ENCODE measurements around the gene PMS1.
"Not testable (repeated sequence)": the region's sequence is repeated elsewhere in the genome, so short reads cannot be mapped to it uniquely, and the experiment has no call there.

Gene PMS1

DNA sequence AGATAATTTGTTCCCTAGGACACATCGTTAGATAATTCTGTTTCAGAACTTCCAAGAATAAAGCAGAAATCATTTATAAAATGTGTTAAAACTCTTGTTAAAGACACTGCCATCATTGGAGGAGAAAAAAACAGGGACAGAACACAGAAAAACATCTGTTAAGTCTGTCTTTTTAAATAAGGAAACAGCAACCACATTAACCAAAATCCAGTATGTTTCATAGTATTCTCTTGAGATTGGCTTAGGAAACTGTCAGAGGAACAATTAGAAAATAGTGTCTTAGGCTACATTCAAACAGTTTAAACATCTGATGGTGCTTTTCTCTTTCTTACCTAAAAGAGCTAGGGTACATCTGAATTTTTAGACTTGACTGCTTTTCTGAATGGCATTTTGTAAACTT is 81.6 kb downstream of the PMS1 start:
- DNase-seq (ENCODE audit: low read depth in 2 of 2): no peak

GRCh38 chr2:189866296-189866695 is 82.0 kb downstream of the PMS1 start:
- no peak for DNase-seq (ENCODE audit: low read depth in 2 of 2)

DNA sequence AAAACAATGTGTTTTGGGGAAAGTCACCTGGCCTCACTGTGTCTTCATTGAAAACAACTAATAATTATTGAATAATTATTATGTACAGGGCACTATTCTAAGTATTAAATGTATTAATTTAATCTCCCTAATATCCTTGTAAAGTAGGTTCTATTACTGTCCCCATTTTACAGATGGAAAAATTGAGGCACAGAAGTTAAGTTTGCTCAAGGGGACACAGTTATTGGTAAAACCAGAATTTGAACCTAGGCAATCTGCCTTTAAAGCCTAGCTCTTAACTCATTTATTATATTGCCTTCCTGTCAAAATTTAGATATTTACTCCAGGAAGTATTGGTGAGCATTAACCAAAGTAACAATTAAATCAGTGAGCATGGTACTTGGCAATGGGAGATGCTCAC is 84.6 kb downstream of the PMS1 start:
- DNase-seq (ENCODE audit: low read depth in 2 of 2): no peak

GRCh38 chr2:189870381-189871085 is 86.3 kb downstream of the PMS1 start:
- DNase-seq (ENCODE audit: low read depth in 2 of 2): no peak

DNA sequence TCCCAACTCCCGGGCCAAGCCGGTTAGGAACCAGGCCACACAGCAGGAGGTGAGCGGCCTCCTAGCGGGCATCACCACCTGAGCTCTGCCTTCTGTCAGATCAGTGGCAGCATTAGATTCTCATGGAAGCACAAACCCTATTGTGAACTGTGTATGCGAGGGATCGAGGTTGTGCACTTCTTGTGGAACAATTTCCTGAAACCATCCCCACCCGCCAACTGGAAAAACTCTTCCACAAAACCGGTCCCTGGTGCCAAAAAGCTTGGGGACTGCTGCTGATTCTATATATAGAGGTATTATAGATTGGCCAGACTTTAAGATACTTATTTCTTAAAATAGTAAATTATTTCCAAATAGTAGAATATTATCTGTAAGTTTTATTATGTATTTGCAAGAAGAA is 89.4 kb downstream of the PMS1 start:
- DNase-seq (ENCODE audit: low read depth in 2 of 2): no peak

DNA sequence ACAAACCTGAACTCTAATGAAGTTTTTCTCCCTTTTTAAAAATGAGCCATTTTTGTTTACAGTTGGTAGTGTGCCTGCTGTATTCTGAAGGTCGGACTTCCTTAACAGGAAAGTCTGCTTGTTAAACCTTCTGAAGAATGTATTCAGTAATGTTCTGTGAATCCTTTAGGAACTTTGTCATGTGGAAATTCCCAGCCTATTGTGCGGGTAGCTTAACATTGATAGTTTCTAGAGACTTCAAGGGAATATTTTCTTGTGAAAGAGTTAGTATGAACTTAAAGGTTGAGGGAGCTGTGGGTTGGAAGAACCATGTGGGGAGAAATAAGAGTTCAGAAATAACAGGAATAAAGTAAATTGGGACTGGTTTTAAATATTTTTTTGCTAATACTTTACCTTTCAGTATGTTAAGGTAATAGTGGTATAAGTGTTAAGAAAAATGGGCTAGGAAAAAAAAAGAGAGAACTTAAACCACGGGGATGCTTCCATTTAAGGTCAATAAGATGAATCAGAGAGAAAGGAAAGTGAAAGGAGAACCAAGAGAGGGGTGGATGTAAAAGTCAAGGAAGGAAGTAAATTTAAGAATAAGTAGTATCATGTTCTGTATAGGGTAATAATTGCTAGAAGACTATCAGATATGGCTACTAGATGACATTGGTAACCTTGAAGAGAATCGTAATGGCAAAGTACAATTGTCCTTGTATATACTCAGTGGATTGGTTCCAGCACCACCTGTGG is 90.5 kb downstream of the PMS1 start:
- DNase-seq (ENCODE audit: low read depth in 2 of 2): no peak

DNA sequence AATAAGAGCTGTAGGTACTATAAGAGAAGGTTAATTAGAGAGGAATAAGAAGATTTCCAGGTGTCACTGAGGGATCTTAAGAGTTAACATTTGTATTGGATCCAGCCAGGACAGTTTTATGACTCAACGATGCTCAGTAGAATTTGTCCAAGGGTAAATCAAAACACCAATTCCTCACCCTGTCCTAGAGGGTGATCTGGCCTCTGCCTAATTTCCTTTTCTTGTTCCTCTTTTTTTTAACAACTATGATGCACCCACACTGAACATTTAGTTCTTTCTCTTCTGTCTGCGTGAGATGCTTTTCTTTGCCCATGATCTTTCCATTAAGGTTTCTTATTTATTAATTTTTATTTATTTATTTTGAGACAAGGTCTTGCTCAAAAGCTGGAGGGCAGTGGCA is 92.0 kb downstream of the PMS1 start:
- DNase-seq (ENCODE audit: low read depth in 2 of 2): no peak

GRCh38 chr2:189879716-189880081 is 95.4 kb downstream of the PMS1 start:
- DNase-seq (ENCODE audit: low read depth in 2 of 2): no peak

DNA sequence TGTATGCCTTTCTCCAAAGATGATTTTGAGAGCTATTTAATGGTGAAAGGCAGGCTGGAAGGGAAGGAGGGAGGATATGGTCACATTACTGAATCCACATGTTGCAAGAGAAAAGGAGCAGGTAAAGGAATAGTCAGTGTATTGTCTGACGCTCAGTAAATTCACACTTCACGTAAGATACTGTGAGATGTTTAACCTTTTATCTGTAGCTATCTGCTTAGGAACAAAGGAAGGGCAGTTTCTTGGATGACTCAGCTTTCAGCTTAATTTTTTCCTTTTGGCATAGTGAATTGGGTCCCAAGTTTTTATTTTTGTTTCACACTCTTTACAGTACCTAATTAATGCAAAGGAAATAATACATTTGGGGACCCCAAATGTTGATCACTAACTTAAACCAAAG is 96.2 kb downstream of the PMS1 start:
- DNase-seq (ENCODE audit: low read depth in 2 of 2): no peak

GRCh38 chr2:189880832-189881492 is 96.7 kb downstream of the PMS1 start:
- DNase-seq (ENCODE audit: low read depth in 2 of 2): no peak

DNA sequence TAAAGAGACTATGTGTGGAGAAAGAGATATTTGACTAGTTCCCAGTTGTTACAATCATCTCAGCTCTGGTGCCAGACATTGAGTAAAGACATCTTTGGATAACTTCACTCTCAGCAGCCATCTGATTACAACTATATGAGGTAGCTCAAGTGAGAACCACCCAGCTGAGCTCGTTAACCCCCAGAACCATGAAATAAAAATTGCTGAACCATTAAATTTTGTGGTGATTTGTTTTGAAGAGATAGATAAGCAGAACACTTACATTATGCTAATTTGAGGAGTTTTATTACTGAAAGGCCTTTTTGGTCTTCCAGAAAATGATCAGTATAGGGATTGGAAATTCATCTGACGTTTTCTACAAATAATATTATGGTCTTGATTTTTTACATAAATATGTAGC is 101.1 kb downstream of the PMS1 start:
- DNase-seq (ENCODE audit: low read depth in 2 of 2): no peak

- DNase-seq (ENCODE audit: low read depth in 2 of 2): not testable (repeated sequence)
These were observed 108.5 kb downstream of the PMS1 start for GRCh38 chr2:189892546-189893294.

GRCh38 chr2:189896809-189897208 is 112.6 kb downstream of the PMS1 start:
- DNase-seq (ENCODE audit: low read depth in 2 of 2): no peak

DNA sequence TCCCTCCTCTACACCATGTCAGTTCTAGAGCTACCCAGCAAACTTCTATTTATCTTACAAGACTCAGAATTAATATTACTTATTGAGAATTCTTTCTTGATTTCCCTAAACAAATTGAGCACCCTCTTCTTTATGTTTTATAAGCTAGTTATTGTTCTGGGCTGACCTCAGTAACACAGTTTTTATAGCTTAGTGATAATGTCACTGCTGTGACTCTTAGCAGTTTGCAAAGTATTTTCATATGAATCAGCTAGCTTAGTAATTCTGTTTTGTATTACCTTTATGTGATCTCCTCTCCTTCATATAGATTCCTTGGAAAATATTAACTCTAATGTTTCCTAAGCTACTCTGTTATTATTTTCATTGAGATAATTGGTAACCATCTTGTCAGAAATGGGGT is 114.9 kb downstream of the PMS1 start:
- no peak for DNase-seq (ENCODE audit: low read depth in 2 of 2)

GRCh38 chr2:189900726-189901125 is 116.5 kb downstream of the PMS1 start:
- no peak for DNase-seq (ENCODE audit: low read depth in 2 of 2)

GRCh38 chr2:189901664-189902063 is 117.4 kb downstream of the PMS1 start:
- DNase-seq (ENCODE audit: low read depth in 2 of 2): no peak

GRCh38 chr2:189913821-189914220 is 129.6 kb downstream of the PMS1 start:
- DNase-seq (ENCODE audit: low read depth in 2 of 2): no peak

DNA sequence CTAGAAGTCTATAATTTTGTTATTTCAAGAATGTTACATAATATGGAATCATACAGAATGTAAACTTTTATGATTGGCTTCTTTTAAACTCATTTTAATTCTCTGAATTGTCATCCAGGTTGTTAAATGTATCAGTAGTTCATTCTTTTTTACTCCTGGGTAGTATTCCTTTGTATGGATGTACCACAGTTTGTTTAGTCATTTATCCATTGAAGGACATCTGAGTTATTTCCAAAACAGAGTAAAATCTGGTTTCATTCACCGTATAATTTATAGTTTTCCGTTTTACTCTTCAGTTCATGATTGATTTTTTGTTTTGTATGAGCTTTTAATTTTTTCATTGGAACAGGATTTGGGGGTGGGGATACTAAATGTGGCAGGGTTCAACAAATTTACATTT is 132.4 kb downstream of the PMS1 start:
- DNase-seq (ENCODE audit: low read depth in 2 of 2): no peak

All from stimulated activated CD8-positive, alpha-beta memory T cell treated with anti-CD3 and anti-CD28 coated beads, Interleukin-7, amount 100 ng/mL, for 4 hours (primary cell).